ENCODE measurements around the gene OGFOD3. TPM values are rescaled to one million over a fixed set of nuclear protein-coding genes. Genes with fewer than 3 reads are reported as not detected.
"Not testable (repeated sequence)": the region's sequence is repeated elsewhere in the genome, so short reads cannot be mapped to it uniquely, and the experiment has no call there.

The OGFOD3 gene
- total and polyA plus RNA-seq, 2 donors (not counting 1 experiment from before 2014, with no cell fraction given) = 22.6 to 30.5 TPM

DNA sequence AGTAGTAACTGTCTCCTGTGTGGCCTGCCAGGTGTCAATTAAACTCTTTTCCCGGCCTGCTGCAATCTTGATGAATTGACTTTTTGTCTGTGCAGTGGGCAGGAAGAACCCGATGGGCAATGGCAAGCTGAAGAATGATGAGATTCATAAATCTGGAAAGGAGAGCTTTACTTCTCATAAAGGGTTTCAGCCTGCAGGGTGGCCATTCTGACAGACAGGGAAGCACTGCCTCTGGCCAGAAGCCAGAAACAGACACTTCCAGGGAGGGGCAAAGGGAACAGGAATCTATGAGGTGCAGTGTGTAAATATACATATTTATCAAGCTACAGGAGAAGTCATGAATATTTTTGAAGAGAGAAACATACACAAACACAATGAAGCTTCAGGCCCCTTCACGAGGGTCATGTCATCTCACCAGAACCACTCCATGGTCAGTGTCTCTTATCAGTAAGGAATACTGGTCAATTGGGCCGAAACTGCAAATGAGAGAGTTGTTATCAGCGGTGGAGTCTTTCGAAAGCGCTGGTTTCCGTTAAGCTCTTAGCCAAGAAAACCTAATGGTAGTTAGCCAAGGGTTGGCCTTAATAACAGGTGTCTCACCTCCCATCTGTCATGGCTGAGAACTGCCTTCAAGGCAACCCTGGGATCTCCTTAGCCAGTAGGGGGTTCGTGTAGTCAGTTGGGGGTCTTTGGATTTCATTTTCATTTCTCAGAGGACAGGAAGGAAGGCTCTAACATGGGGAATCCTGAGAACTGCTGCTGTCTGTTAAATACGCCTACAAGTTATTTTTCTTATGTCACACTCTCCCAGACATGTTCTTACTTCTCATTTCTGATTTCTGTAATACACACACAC is 38.9 kb upstream of the OGFOD3 start:
- peaks cover 1 to 17% of the 10 kb centered on the region in 2 experiments for H3K36me3 ChIP-seq (replicated peaks in 1 of 2; ENCODE audit: control extremely low read depth in 1 of 2, control insufficient read depth in 1 of 2, extremely low read depth in 1 of 2, insufficient read depth in 2 of 2, low read length in 1 of 2)
- DNase-seq = no peak
- H3K27me3 ChIP-seq (replicated peaks in 1 of 4; ENCODE audit: control extremely low read depth in 1 of 4, control insufficient read depth in 3 of 4, insufficient read depth in 4 of 4, low read length in 3 of 4) = no peaks in the 10 kb centered on the region
- 98% methylated on average over 6 of the region's 10 CpGs for WGBS (ENCODE audit: insufficient coverage)
- peak overlapping the region; percentile 68 for H2AFZ ChIP-seq (ENCODE audit: insufficient read depth, low read depth, low read length, poor library complexity, severe bottlenecking)
- POLR2A ChIA-PET = interaction anchor here (0.9 to 2.9 kb wide), 3 partner anchors 8 to 80 kb away, joined by 4 to 24 read pairs (median 5); partner anchors contain the start of gene FOXK2
- H3K4me3 Mint-ChIP-seq = peak overlapping the region; percentile 81
- no peaks in the 10 kb centered on the region for H3K9me3 Mint-ChIP-seq (ENCODE audit: insufficient read depth)
- H3K4me1 ChIP-seq (ENCODE audit: control insufficient read depth in 2 of 2, insufficient read depth in 2 of 2, low read length in 2 of 2) = peaks cover 13 to 19% of the 10 kb centered on the region in 2 donors
- ATAC-seq (ENCODE audit: low read depth) = no peak
- no peaks in the 10 kb centered on the region for H3K27me3 Mint-ChIP-seq
- H3K79me2 ChIP-seq (ENCODE audit: control insufficient read depth, insufficient read depth, low read length) = peaks cover 44% of the 10 kb centered on the region
- H3K27ac ChIP-seq (ENCODE audit: low read length in 2 of 2) = peak overlapping the region; percentile 91 to 99
- peaks cover 15% of the 10 kb centered on the region for H4K20me1 ChIP-seq (ENCODE audit: control insufficient read depth, insufficient read depth, low read length, poor library complexity, severe bottlenecking)
- CTCF ChIA-PET = interaction anchor here (0.8 to 2.1 kb wide), 3 partner anchors 8 to 52 kb away, joined by 3 to 8 read pairs (median 3); no protein-coding TSS in a partner anchor
- H3K9ac ChIP-seq (ENCODE audit: low read length) = peak overlapping the region; percentile 97
- peaks cover 0 to 4% (median 0%) of the 10 kb centered on the region in 3 donors for H3K9me3 ChIP-seq (ENCODE audit: control extremely low read depth in 1 of 3, control insufficient read depth in 2 of 3, insufficient read depth in 1 of 3, low read length in 2 of 3)
- H3K4me1 Mint-ChIP-seq = peaks cover 18% of the 10 kb centered on the region
- H3K4me3 ChIP-seq (ENCODE audit: control extremely low read depth in 1 of 5, extremely low read depth in 1 of 5, insufficient read depth in 1 of 5, low read depth in 2 of 5, low read length in 4 of 5) = peak overlapping the region; percentile 53 to 82 (median 74)
- intact Hi-C loops (cut with micrococcal nuclease) = loop anchor here (5.0 kb wide), 1 partner anchor 295 kb away; the partner anchor contains the start of gene TBCD
- H3K27ac Mint-ChIP-seq = peak overlapping the region; percentile 90
- peak overlapping the region; percentile 82 for H3K4me2 ChIP-seq (replicated peaks; ENCODE audit: low read depth, low read length, poor library complexity, severe bottlenecking)
- TF ChIP-seq EZH2 (IDR thresholded peaks at IDR 0.05; ENCODE audit: borderline replicate concordance, insufficient read depth, low read depth, low read length, poor library complexity, severe bottlenecking) = no peak
- TF ChIP-seq, protein P1, sequence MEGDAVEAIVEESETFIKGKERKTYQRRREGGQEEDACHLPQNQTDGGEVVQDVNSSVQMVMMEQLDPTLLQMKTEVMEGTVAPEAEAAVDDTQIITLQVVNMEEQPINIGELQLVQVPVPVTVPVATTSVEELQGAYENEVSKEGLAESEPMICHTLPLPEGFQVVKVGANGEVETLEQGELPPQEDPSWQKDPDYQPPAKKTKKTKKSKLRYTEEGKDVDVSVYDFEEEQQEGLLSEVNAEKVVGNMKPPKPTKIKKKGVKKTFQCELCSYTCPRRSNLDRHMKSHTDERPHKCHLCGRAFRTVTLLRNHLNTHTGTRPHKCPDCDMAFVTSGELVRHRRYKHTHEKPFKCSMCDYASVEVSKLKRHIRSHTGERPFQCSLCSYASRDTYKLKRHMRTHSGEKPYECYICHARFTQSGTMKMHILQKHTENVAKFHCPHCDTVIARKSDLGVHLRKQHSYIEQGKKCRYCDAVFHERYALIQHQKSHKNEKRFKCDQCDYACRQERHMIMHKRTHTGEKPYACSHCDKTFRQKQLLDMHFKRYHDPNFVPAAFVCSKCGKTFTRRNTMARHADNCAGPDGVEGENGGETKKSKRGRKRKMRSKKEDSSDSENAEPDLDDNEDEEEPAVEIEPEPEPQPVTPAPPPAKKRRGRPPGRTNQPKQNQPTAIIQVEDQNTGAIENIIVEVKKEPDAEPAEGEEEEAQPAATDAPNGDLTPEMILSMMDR (IDR thresholded peaks at IDR 0.05) = no peak

DNA sequence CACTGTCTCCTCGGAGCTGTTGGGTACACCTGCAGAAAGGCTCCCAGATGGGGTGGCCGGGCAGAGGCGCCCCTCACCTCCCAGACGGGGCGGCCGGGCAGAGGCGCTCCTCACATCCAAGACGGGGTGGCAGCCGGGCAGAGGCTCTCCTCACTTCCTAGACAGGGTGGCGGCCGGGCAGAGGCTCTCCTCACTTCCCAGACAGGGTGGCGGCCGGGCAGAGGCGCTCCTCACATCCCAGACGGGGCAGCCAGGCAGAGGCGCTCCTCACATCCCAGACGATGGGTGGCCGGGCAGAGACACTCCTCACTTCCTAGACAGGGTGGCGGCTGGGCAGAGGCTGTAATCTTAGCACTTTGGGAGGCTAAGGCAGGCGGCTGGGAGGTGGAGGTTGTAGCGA is 35.3 kb upstream of the OGFOD3 start:
- POLR2A ChIA-PET; H3K4me3 ChIP-seq (ENCODE audit: control extremely low read depth in 1 of 5, extremely low read depth in 1 of 5, insufficient read depth in 1 of 5, low read depth in 2 of 5, low read length in 4 of 5); H4K20me1 ChIP-seq (ENCODE audit: control insufficient read depth, insufficient read depth, low read length, poor library complexity, severe bottlenecking); H3K9ac ChIP-seq (ENCODE audit: low read length); DNase-seq; H3K36me3 ChIP-seq (replicated peaks in 1 of 2; ENCODE audit: control extremely low read depth in 1 of 2, control insufficient read depth in 1 of 2, extremely low read depth in 1 of 2, insufficient read depth in 2 of 2, low read length in 1 of 2); H3K27me3 ChIP-seq (replicated peaks in 1 of 4; ENCODE audit: control extremely low read depth in 1 of 4, control insufficient read depth in 3 of 4, insufficient read depth in 4 of 4, low read length in 3 of 4); intact Hi-C loops (cut with micrococcal nuclease); H3K27ac Mint-ChIP-seq; CTCF ChIA-PET; H3K4me3 Mint-ChIP-seq; H3K27me3 Mint-ChIP-seq; H3K9me3 Mint-ChIP-seq (ENCODE audit: insufficient read depth); H3K4me2 ChIP-seq (replicated peaks; ENCODE audit: low read depth, low read length, poor library complexity, severe bottlenecking); ATAC-seq (ENCODE audit: low read depth); H3K27ac ChIP-seq (ENCODE audit: low read length in 2 of 2); H3K9me3 ChIP-seq (ENCODE audit: control extremely low read depth in 1 of 3, control insufficient read depth in 2 of 3, insufficient read depth in 1 of 3, low read length in 2 of 3); H2AFZ ChIP-seq (ENCODE audit: insufficient read depth, low read depth, low read length, poor library complexity, severe bottlenecking): not testable (repeated sequence)
- Histone ChIP-seq H3K79me2 (ENCODE audit: control insufficient read depth, insufficient read depth, low read length) (peaks cover 34% of the 10 kb centered on the region), H3K4me1 (ENCODE audit: control insufficient read depth in 2 of 2, insufficient read depth in 2 of 2, low read length in 2 of 2) (peaks cover 21 to 28% of the 10 kb centered on the region in 2 donors)
- WGBS (ENCODE audit: insufficient coverage) = 95% methylated on average over 13 of the region's 21 CpGs
- peaks cover 35% of the 10 kb centered on the region for H3K4me1 Mint-ChIP-seq

DNA sequence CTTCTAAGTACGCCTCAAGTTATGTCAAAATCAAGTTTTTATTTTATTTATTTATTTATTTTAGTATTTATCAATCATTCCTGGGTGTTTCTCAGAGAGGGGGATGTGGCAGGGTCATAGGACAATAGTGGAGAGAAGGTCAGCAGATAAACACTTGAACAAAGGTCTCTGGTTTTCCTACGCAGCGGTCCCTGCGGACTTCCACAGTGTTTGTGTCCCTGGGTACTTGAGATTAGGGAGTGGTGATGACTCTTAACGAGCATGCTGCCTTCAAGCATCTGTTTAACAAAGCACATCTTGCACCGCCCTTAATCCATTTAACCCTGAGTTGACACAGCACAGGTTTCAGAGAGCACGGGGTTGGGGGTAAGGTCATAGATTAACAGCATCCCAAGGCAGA is 34.8 kb upstream of the OGFOD3 start:
- H2AFZ ChIP-seq (ENCODE audit: insufficient read depth, low read depth, low read length, poor library complexity, severe bottlenecking); CTCF ChIA-PET; H3K27ac ChIP-seq (ENCODE audit: low read length in 2 of 2); H4K20me1 ChIP-seq (ENCODE audit: control insufficient read depth, insufficient read depth, low read length, poor library complexity, severe bottlenecking); H3K9ac ChIP-seq (ENCODE audit: low read length); H3K27me3 Mint-ChIP-seq; H3K4me3 Mint-ChIP-seq; ATAC-seq (ENCODE audit: low read depth); H3K27ac Mint-ChIP-seq; H3K36me3 ChIP-seq (replicated peaks in 1 of 2; ENCODE audit: control extremely low read depth in 1 of 2, control insufficient read depth in 1 of 2, extremely low read depth in 1 of 2, insufficient read depth in 2 of 2, low read length in 1 of 2); H3K9me3 Mint-ChIP-seq (ENCODE audit: insufficient read depth); DNase-seq; H3K9me3 ChIP-seq (ENCODE audit: control extremely low read depth in 1 of 3, control insufficient read depth in 2 of 3, insufficient read depth in 1 of 3, low read length in 2 of 3); POLR2A ChIA-PET; H3K4me3 ChIP-seq (ENCODE audit: control extremely low read depth in 1 of 5, extremely low read depth in 1 of 5, insufficient read depth in 1 of 5, low read depth in 2 of 5, low read length in 4 of 5); H3K4me2 ChIP-seq (replicated peaks; ENCODE audit: low read depth, low read length, poor library complexity, severe bottlenecking); intact Hi-C loops (cut with micrococcal nuclease); H3K27me3 ChIP-seq (replicated peaks in 1 of 4; ENCODE audit: control extremely low read depth in 1 of 4, control insufficient read depth in 3 of 4, insufficient read depth in 4 of 4, low read length in 3 of 4): not testable (repeated sequence)
- H3K4me1 Mint-ChIP-seq = peaks cover 35% of the 10 kb centered on the region
- Histone ChIP-seq H3K79me2 (ENCODE audit: control insufficient read depth, insufficient read depth, low read length) (peaks cover 34% of the 10 kb centered on the region), H3K4me1 (ENCODE audit: control insufficient read depth in 2 of 2, insufficient read depth in 2 of 2, low read length in 2 of 2) (peaks cover 23 to 31% of the 10 kb centered on the region in 2 donors)
- 93% methylated on average over 3 of the region's 7 CpGs for WGBS (ENCODE audit: insufficient coverage)
